Measurements from ENCODE around the gene PLEKHJ1.
A peak's percentile ranks its signal among the peaks of the same experiment; 100 is the strongest.

PLEKHJ1 gene

DNA sequence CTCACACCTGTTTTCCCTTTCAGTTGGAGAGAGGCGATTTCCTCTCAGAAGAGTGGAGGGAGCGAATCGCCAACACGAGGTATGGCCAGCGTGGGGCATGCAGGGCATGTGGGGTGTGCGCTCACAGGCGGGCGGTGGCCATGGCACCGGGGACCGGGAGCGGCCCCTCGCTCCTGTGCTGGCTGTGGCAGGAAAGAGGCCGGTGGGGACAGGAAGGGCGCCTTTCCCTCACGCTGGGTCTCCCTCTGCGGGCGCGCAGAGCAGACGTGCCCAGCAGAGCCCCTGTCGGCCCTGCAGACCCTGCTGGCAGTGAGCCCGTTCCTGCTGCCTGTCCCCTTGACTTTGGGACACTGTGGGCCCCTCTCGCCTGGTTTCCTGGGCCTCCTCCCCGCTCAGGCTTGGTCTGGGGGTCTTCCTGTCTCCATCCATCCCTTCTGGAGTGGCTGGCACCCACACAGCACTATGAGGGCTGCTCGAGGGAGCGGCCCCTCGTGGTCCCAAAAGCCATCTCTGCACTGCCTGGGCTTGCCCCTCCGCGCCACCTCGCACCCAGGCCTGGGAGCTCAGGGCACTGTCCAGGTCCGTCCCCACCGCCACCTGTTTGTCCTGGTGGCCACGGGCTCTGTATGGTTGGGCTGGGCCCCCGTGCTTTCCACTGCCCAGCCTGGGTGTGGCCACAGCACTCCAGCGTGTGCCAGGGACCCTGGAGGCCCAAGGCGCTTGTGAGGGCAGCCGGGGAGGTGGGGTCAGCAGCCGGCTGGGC is 36.1 kb downstream of the PLEKHJ1 start:
- TF ChIP-seq, protein P1, sequence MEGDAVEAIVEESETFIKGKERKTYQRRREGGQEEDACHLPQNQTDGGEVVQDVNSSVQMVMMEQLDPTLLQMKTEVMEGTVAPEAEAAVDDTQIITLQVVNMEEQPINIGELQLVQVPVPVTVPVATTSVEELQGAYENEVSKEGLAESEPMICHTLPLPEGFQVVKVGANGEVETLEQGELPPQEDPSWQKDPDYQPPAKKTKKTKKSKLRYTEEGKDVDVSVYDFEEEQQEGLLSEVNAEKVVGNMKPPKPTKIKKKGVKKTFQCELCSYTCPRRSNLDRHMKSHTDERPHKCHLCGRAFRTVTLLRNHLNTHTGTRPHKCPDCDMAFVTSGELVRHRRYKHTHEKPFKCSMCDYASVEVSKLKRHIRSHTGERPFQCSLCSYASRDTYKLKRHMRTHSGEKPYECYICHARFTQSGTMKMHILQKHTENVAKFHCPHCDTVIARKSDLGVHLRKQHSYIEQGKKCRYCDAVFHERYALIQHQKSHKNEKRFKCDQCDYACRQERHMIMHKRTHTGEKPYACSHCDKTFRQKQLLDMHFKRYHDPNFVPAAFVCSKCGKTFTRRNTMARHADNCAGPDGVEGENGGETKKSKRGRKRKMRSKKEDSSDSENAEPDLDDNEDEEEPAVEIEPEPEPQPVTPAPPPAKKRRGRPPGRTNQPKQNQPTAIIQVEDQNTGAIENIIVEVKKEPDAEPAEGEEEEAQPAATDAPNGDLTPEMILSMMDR (conservative IDR thresholded peaks at IDR 0.05; ENCODE audit: low read depth, low read length) = no peak
- no peak for DNase-seq (ENCODE audit: low read depth)
- no peak overlapping the region for H3K4me3 ChIP-seq (ENCODE audit: low read length)

DNA sequence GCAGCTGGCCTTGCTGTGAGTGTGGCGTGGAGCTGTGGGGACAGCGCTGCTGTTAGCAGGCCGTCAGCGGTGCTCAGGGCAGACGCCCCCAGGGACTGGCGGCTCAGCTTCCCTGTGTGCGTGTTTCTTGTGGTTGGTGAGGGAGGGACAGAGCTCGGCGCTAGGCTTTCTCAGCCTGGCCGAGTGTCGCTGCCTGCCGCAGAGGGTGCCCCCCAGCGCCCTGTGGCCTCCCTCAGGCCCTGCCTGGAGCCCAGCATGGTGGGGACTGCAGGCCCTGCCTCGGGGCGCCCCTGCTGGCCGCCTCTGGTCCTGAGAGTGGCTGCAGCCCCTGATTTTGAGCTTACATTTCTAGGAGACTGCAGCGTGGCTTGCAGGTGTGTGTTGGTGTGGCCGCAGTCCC is 36.9 kb downstream of the PLEKHJ1 start:
- no peak overlapping the region for H3K4me3 ChIP-seq (ENCODE audit: low read length)

DNA sequence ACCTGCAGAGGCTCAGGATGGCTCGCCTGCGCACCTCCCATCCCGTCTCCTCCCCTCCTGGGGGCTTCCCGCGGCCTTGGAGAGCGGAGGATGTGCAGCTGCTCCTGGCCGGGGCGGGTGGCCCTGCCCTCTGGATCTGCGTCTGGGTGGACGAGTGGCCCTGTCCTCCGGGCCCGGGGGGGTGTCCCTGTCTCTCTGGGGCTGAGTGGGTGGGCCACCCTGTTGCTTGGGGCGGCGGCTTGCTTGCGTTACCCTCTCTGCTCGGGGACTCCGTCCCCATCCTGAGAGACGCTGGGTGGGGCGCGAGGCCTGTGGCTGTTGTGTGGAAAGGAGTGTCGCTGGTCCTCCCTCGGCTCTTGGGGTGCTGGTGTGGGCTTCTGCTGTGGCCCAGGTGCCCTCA is 37.8 kb downstream of the PLEKHJ1 start:
- no peak overlapping the region for H3K4me3 ChIP-seq (ENCODE audit: low read length)
- no peak for DNase-seq (ENCODE audit: low read depth)
- TF ChIP-seq, protein P1 (conservative IDR thresholded peaks at IDR 0.05; ENCODE audit: low read depth, low read length) = no peak

More for the DNA sequence above, 36.9 kb downstream of the PLEKHJ1 start:
- DNase-seq (ENCODE audit: low read depth) = no peak
- TF ChIP-seq, protein P1 (conservative IDR thresholded peaks at IDR 0.05; ENCODE audit: low read depth, low read length) = peak; percentile 58

DNA sequence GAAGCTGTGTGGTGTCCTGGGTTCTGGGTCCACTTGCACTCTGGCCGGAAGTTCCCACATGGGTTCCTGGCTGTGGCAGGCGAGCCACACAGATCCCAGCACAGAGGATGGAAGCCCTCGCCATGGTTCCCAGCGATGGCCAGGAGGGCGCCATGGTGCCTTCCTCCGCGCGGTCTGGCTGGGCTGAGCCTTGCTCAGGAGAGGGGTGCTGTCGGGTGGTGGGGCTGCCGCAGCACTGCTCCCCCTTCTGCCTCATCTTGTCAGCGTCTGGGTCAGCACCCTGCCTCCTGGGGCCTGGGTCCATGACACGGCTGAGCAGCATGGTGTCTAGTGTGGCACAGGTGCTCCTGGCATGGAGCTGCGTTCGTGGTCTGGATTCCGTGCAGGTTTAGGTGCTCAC is 38.9 kb downstream of the PLEKHJ1 start:
- no peak overlapping the region for H3K4me3 ChIP-seq (ENCODE audit: low read length)
- TF ChIP-seq, protein P1 (conservative IDR thresholded peaks at IDR 0.05; ENCODE audit: low read depth, low read length) = no peak
- DNase-seq (ENCODE audit: low read depth) = no peak

DNA sequence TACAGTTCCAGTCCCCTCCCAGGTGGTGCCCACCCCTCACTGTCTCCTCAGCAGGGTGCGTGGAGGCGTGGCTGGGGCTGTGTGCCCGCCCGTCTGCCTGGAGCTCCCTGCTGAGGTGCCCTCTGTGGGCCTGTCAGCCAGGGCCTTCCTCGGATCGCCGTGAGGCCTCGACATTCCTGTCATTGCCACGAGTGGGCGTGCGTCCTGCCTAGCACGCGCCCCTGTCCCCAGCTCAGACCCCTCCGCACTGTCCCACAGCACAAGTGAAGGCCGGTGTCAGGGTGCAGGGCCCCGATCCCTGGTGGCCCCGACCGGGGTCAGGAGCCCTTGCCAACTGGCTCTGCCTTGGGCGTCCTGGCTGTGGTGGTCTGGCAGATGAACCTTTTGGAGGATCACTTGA is 40.2 kb downstream of the PLEKHJ1 start:
- DNase-seq (ENCODE audit: low read depth) = no peak
- TF ChIP-seq, protein P1 (conservative IDR thresholded peaks at IDR 0.05; ENCODE audit: low read depth, low read length) = no peak
- no peak overlapping the region for H3K4me3 ChIP-seq (ENCODE audit: low read length)

DNA sequence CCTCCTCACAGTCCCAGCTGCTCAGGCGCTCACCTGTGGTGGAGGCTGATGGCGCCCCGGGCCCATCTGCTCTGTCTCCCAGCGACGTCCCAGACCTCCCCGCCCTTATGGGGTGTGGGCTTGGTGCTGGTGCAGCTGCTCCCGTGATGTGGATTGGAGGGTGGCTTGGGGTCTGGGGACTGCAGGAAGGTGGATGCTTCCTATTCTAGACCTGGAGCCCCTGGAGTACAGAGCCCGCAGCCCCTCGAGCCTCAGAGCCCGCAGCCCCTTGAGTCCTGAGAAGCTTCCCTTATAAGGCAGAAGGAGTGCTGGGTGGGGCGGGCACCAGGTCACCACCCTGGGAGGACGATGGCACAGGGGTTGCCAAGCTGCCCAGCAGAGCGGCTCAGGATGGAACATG is 40.8 kb downstream of the PLEKHJ1 start:
- TF ChIP-seq, protein P1 (conservative IDR thresholded peaks at IDR 0.05; ENCODE audit: low read depth, low read length) = no peak
- H3K4me3 ChIP-seq (ENCODE audit: low read length) = no peak overlapping the region
- no peak for DNase-seq (ENCODE audit: low read depth)

DNA sequence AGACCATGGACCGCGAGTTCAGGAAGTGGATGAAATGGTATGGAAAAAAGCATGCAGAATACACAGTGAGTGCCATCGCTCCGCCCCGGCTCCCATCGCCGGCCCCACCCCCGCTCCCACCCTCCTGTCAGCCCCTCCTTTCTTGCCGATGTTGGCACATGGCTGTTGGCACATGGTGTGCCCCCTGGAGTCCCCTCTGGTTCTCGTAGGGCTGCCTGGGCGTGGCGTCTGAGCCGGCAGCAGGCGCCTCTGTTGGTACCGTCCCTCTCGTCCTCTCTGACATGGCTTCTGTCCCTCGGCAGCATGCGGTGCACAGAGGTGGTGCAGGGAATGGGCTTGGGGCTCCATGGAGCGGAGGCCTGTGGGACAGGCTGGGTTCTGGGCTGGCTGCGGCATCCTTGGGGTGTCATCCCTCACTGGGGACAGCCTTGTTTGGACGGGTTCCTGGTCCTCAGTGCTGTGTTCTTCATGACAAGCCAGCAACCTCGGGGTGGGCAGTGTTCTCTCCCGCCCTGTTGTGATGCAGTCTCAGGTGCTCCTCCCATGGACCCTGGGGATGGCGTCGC is 41.5 kb downstream of the PLEKHJ1 start:
- no peak overlapping the region for H3K4me3 ChIP-seq (ENCODE audit: low read length)
- no peak for DNase-seq (ENCODE audit: low read depth)
- TF ChIP-seq, protein P1 (conservative IDR thresholded peaks at IDR 0.05; ENCODE audit: low read depth, low read length) = no peak
